NOMO-1 treated with dmso at 0.1 percent for 144 hours (cell line): ENCODE measurements around the gene SEZ6L.

ENCODE experiments used
- DNase-seq: peaks from one replicate; lab custom pipeline; 2025; ENCODE audit not compliant: unreplicated experiment; lab: John Stamatoyannopoulos, UW

Gene SEZ6L

DNA sequence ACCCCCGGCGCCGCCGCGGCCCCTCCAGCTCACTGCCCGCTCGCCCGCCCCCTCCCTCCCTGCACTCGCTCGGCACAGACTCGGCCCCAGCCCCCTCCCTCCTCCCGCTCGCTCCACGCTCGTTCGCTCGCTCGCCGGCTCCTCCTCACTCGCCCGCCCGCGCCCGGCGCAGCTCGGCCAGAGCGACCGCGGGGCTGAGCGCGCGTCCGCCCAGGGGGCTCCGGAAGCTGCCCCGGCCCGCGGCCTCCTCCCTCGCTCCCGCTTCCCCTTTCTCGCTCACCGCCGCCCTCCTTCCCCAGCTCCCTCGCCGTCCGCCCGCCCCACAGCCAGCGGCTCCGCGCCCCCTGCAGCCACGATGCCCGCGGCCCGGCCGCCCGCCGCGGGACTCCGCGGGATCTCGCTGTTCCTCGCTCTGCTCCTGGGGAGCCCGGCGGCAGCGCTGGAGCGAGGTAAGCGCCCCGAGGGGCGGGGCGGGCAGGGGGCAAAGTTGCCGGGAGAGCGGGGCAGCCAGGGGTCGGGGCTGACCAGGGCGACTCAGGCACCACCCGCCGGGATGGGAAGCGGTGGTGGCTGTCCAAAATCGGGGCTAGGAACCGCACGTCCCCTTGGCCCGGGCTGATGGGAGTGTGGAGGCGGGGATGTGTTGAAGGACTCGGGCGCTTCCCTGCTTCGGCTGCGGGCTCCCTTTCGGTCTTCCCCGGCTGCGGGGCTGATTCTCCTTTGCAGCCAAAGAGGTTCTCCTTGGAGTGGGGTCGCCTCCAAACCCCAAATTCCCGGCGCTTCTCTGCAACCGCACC, at the start of gene SEZ6L:
Gene SEZ6L, plus strand, starts transcription at position 148 of the 797 bp plus-strand sequence. Its CDS starts 208 bp downstream, at position 356.
- peak; percentile 22 for DNase-seq

DNA sequence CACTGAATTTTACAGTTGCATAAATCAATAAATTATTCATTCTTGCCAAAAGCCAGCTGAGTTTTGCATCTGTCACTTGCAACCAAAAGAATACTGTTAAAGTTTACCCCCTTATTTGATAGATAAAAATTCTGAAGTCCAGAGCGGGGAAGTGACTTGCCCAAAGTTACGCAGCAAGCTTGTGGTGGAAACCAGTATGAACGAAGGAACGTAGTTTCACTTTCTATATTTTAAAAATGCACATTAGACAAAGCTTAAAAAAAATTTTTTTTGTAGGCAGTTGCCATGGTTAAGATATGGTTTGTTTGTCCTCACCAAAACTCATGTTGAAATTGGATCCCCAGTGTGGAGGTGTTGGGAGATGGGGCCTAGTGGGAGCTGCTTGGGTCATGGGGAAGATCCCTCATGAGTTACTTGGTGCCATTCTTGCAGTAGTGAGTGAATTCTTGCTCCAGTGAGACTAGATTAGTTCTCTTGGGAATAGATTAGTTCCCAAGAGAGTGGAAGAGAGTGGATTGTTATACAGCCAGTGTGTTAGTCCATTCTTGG, 46.3 kb upstream of the SEZ6L start:
- peak; percentile 2 for DNase-seq

- no peak for DNase-seq
Measured at GRCh38 chr22:26124991-26125725, 44.1 kb upstream of the SEZ6L start.

DNA sequence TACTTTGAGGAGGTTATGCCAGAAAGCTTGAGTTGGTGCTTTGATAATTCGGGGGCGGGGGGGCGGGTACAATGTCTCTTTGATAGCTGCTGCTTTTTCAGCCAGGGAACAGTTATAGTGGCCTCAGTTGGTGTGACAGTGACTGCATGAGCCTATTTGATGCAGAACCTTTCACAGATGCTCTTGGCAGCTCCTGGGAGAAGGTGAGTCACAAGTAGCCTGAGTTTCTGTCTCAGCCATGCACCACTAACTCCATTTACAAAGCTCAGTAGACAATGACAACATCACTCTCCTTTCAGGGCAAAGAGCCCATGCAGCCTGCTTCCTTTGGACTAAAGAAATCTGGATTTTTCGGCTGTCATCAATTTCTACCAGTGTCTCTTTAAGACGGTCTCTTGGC, 42.1 kb upstream of the SEZ6L start:
- no peak for DNase-seq

DNA sequence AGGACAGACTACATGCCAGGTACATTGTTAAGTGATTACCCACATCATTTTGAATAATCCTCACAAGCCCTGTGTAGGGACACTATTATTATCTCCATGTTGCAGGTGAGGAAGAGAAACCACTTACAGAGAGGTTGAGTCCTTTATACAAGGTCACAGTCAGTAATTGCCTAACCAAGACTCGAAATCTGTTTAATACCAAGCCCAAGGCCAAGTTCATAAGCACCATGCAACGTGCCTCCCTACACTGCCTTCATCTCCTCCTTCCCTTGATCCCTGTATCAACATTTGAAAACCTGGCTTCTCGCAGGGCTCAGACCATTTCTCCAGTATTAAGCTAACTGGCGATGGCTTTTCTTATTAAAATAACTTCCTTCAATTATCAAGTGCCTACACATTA, 41.7 kb upstream of the SEZ6L start:
- DNase-seq: no peak

GRCh38 chr22:26131589-26132154, 37.6 kb upstream of the SEZ6L start:
- no peak for DNase-seq

DNA sequence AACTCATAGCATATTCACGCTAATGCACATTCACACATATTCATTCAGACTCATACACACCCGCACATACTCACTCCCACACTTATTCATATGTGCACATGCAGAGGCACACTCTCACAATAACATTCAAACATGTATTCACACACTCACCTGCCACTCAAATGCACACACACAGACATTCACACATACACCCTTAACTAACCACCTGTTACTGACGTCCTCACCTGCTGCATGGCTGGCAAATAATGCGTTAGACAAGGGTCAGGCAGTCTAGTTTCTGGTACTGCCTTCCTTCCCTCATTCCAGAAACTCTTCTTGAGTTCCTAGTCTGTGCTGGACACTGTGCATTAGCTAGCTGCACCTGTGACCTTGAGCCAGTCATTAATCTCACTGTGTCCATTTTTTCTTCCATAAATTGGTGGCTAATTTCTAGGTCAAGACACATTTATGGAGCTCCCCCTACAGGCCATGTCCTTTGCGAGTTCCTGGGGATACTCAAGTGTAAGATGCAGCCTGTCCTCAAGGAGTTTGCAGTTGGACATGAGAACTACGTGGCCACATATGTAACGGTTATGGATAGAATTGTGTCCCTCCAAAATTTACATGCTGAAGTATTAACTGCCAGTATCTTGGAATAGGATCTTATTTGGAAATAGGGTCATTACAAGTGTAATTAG, 34.5 kb upstream of the SEZ6L start:
- DNase-seq: no peak

DNA sequence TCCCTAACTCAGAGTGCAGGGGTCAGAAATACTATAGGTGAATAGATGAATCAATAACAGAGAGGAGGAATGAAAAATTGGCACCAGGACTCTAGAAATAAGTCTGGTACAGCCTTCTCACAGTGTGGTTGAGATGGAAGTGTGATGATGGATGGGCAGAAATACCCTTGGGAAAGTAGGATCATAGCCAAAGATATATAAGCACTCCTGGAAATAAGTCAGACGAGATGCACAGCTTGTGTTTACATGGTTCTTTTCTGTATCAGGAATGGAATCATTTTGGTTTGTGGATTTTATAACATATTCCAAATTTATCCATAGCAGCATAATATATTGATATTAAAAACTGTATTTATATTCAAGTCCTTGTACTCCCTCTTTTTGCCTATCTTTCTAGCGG, 33.5 kb upstream of the SEZ6L start:
- no peak for DNase-seq

DNA sequence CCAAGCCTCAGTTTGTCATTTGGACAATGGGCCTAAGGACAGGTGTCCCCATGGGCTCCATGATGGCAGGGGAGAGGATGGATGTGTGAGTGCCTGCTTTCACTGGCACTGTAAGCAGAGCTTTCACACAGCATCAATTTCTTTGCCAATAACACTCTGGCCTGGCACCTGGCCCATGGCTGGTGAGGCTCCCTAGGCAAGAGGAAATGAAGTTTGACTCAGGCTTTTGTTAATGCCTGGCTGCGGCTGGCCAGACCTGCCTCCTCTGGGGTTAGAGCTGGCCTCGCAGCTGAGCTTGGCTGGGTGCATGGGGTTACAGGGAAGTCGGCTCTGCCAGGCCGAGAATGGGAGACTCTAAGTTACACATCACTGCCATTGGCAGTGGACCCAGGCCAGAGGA, 30.0 kb upstream of the SEZ6L start:
- DNase-seq: no peak

GRCh38 chr22:26141831-26142230, 27.4 kb upstream of the SEZ6L start:
- no peak for DNase-seq

- DNase-seq: no peak
Measured at GRCh38 chr22:26143806-26144325, 25.4 kb upstream of the SEZ6L start.

- no peak for DNase-seq
Measured at GRCh38 chr22:26159886-26160285, 9.4 kb upstream of the SEZ6L start.

- no peak for DNase-seq
Measured at GRCh38 chr22:26161746-26162145, 7.5 kb upstream of the SEZ6L start.

DNA sequence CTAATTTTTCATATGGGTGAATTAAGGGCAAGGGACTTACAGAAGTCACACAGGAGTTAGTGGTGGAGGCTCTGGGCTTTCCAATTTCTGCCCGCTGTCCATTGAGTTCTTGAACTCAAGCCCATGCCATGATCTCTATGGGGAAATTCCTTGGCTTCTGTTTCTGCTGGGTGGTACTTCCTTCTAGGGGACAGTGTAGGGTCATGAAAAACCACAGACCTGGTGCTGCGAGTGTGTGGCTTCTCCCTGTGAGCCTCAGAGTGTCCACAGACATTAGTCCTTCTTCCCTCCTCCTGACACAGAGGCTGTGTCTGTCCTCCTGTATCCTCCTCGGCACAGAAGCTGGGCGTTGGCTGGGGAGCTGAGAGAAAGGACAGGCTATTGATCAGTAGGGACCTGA, 6.3 kb upstream of the SEZ6L start:
- no peak for DNase-seq

DNA sequence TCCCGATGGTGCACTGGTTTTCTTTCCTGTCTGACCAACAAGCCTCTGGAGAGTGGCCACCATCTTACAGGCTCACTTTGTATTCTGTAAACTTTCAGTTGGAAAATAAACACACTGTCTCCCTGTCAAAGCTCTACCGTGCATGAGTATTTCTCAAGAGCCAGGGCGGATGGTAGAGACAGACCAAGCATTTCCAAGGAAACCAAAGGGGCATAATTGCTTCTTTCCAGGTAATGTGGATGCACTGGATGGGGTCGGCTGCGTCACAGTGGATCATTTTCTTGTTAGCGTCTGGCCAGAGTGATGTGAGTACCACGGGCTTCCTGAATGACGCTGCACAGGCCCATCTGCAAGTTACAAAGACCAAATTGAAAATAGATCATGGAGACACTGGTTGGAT, 5.1 kb upstream of the SEZ6L start:
- DNase-seq: no peak

DNA sequence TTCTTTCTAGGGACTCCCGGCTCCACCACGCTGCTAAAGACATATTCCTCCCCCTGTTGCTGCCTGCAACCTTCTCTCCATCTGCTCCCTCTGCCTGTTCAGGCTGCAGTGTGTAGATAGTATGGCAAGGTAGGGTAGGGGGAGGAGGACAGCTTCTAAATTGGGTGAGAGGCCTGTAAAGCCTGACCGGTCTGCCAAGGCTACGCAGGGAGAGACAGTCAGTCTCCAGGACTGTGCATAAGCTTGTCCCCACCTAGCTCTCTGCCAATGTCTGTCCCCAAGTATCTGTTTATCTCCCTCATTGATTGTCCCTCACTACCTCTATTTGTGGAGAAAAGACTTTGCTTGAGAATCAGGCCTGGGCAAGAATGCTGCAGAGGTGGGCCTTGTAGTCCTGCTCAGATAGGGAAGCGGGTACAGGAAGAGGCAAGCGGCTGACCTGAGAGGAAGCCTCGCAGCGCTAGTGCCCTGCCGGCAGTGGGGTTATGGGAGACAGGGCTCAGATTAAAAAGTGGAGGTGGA, 871 bp upstream of the SEZ6L start:
- peak; percentile 24 for DNase-seq

- DNase-seq: no peak
Measured at GRCh38 chr22:26168939-26169314, 335 bp upstream of the SEZ6L start.

- DNase-seq: no peak
Measured at GRCh38 chr22:26170112-26170492, 840 bp downstream of the SEZ6L start.

DNA sequence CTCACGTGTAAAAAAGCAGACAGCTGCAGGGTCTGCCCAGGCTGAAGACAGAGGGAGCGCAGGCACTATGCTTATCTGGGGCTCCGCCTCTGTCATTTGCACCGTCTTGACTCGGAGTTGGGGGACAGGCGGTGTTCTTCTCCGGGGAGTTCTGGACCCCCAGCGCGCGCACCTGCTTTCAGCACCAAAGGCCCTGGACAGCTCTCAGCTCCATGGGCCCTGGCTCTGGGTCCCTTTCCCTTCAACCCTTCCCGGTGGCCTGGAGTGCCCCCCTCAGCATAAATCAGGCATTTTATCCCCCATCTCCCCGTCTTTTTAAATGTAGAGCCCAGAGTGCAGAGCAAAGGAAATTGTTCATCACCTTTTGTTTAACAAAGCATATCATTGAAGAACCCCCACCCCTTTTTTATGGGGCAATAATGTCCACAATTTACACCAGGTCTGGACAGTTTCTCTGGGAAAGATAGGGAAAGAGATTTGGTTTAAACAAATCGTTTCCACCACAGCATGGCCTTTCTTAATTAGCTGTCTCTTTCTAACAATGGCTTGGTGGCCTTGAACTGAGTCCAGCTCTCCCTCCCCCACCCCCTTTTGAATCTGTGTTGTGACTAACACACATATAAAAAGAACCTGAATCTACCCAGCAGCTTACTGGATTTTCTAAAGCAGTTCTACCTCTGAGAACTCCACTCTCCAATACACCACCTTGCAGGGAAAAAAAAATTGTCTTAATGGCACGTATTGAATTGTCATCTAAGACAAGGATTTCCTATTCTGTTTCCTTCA, 1.7 kb downstream of the SEZ6L start:
- no peak for DNase-seq

DNA sequence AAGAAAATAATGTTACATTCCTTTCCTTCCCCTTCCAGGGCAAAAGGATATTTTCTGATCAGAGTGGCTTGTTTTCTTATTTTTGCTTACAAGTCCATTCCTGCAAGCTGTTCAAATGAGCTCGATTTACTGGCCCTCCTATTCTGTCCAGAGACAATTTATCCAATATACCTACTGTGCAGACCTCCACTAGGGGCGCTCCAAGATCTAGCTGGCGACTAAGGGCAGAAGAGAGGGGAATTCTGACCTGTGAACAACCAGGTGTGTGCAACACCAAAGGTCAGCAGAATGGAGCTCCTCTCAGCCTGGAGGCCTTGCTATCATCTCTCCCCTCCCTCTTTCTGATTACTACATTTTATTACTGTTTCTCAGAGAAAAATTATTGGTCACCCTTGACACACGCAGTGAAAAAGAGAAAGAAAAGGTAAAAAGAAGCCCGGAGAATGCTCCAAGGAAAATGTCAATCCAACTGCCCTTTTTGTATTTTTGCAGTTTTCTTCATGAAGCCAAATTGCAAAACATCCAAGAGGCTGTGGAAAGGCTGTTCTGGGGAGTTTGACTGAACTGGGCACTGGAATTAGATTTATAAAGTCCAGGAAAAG, 3.2 kb downstream of the SEZ6L start:
- DNase-seq: peak; percentile 3
